ENCODE results near the gene WDTC1. TPM values are rescaled to one million over a fixed set of nuclear protein-coding genes. Genes with fewer than 3 reads are reported as not detected.

Gene WDTC1
- total and polyA plus RNA-seq, 9 of the 15 experiments (the other 6 are each of a cell fraction or from before 2014, with no cell fraction given) = 0.18 to 32.3 (median 8.8) TPM

- TF ChIP-seq ZNF717 (CRISPR knock-in tag; IDR thresholded peaks at IDR 0.05) (no peak), ZBTB26 (CRISPR knock-in tag; IDR thresholded peaks at IDR 0.05) (0 out of 2 replicates have a peak, but pooled peaks have one; percentile 47), RBBP5 (IDR thresholded peaks at IDR 0.05; ENCODE audit: borderline replicate concordance, insufficient read depth, low read length, poor library complexity, severe bottlenecking) (peak; percentile 30), BMI1 (IDR thresholded peaks at IDR 0.05; ENCODE audit: low read length) (no peak), BDP1 (IDR thresholded peaks at IDR 0.05; ENCODE audit: insufficient read depth, insufficient read length) (no peak), HLTF (IDR thresholded peaks at IDR 0.05) (peak; percentile 61; the same call in 1 of the 2 replicates)
These were observed 108.0 kb downstream of the WDTC1 start (continued) for GRCh38 chr1:27342391-27342777.

DNA sequence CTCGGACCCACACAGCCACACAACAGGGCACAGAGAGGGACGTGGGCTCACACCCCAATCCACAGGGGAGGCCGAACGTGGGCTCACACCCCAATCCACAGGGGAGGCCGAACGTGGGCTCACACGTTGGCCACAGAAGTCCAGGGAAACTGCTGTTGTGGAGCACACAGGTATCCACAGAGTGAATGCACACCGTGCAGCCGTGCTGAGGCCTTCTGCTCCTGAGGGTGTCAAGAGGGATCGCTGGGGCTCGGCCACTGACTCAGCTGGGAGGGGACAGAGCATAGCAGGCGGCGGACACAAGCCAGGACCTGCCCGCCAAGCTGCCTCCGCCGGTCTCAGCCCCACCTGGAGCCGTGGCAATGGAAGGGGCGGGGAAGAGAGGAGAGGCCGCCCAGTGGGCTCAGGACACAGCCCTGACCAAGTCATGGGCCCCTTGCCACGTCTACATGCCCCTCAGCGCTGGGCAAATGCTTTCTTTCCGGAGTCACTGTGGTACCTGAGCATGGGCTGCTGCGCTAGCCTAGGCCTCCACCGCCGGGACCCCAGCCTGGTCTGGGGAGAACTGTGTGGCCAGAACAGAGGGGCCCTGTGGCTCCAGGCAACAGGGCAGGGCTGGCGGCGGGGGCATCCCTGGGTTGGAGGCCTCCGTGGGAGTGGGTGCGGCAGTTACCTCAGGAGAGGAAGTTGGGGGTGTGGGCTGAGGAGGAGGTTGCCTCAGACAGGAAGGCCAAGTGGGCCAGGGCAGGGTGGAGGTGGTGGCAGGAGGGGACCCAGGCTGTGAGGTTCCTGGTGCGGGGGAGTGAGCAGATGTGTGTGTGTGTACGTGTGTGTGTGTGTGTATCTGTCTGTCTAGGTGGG, 108.6 kb downstream of the WDTC1 start:
- Histone ChIP-seq H3K9me1 (ENCODE audit: control insufficient read depth, insufficient read depth, low read length) (no peaks in the 10 kb centered on the region), H3K4me2 (ENCODE audit: insufficient read depth, low read length) (peak overlapping the region; percentile 72), H3K27me3 (ENCODE audit: control insufficient read depth in 2 of 2, insufficient read depth in 2 of 2, low read length in 2 of 2) (no peaks in the 10 kb centered on the region), H4K20me1 (replicated peaks; ENCODE audit: control insufficient read depth, insufficient read depth, low read length) (no peaks in the 10 kb centered on the region), H3K4me1 (replicated peaks in 1 of 2; ENCODE audit: control insufficient read depth in 2 of 2, insufficient read depth in 2 of 2, low read length in 2 of 2) (peaks cover 24 to 39% of the 10 kb centered on the region in 2 experiments), H3K79me2 (ENCODE audit: control insufficient read depth, insufficient read depth, low read length) (no peaks in the 10 kb centered on the region; the same call in 2 of the 3 replicates), H3K36me3 (ENCODE audit: control insufficient read depth, insufficient read depth, low read length) (no peaks in the 10 kb centered on the region), H3K27ac (ENCODE audit: extremely low read depth, low read depth, low read length) (peak overlapping the region; percentile 38; the same call in 2 of the 3 replicates), H3K9me3 (replicated peaks; ENCODE audit: control insufficient read depth, insufficient read depth, low read depth, low read length) (no peaks in the 10 kb centered on the region), H3K9ac (ENCODE audit: insufficient read depth in 1 of 2, low read depth in 2 of 2, low read length in 2 of 2) (peak overlapping the region; percentile 33 to 81; a peak in 3 of 4 replicates), H3K4me3 (peak overlapping the region; percentile 17; the same call in 1 of the 2 replicates), H2AFZ (ENCODE audit: low read depth, low read length) (peak overlapping the region; percentile 71)
- intact Hi-C loops (cut with micrococcal nuclease) = no loop called here
- peak; percentile 29 for FAIRE-seq
- POLR2A ChIA-PET = interaction anchor here (0.7 to 2.0 kb wide), 5 partner anchors 8 to 24 kb away, joined by 3 to 14 read pairs (median 5); partner anchors contain the start of genes MAP3K6 and TMEM222
- 35% methylated on average over 29 of the region's 31 CpGs for WGBS (ENCODE audit: insufficient coverage, low coverage, missing lambda C conversion rate)
- peak; percentile 73 for ATAC-seq
- CTCF ChIA-PET (ENCODE audit: low intra/inter-chr PET ratio) = interaction anchor here (0.7 kb wide), 1 partner anchor 148 kb away, joined by 3 read pairs; no protein-coding TSS in a partner anchor
- peak; percentile 56 to 68 (median 62) for DNase-seq (ENCODE audit: extremely low read depth in 1 of 4, low spot score in 3 of 4)
- in situ Hi-C loops (cut with MboI) = no loop called here
- no TSS peak for BruUV-seq (replicated peaks)
- TF ChIP-seq HDGF (IDR thresholded peaks at IDR 0.05) (peak; percentile 47; the same call in 1 of the 2 replicates), CBX2 (IDR thresholded peaks at IDR 0.05; ENCODE audit: insufficient read depth, low read length, poor library complexity, severe bottlenecking) (no peak), ZNF586 (CRISPR knock-in tag; conservative IDR thresholded peaks at IDR 0.05) (no peak), ZNF263 (CRISPR knock-in tag; IDR thresholded peaks at IDR 0.05; ENCODE audit: borderline replicate concordance) (peak; percentile 51; the same call in 1 of the 2 replicates), MTA2 (IDR thresholded peaks at IDR 0.05; ENCODE audit: low read depth) (0 out of 2 replicates have a peak, but pooled peaks have one; percentile 20), ZNF699 (CRISPR knock-in tag; IDR thresholded peaks at IDR 0.05; ENCODE audit: insufficient replicate concordance) (no peak), MAZ (CRISPR knock-in tag; conservative IDR thresholded peaks at IDR 0.05 in 1 of 2, IDR thresholded peaks at IDR 0.05 in 1 of 2) (peak in 1 of 2 experiments; percentile 29; a peak in 1 of 4 replicates)
- TF ChIP-seq, protein P1, sequence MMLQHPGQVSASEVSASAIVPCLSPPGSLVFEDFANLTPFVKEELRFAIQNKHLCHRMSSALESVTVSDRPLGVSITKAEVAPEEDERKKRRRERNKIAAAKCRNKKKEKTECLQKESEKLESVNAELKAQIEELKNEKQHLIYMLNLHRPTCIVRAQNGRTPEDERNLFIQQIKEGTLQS (IDR thresholded peaks at IDR 0.05) = no peak
- TF ChIP-seq, protein P1 (CRISPR knock-in tag; conservative IDR thresholded peaks at IDR 0.05) = no peak

Measured in K562 (cell line).